Measurements from ENCODE around the gene CAD. TPM values are rescaled to one million over a fixed set of nuclear protein-coding genes. Genes with fewer than 3 reads are reported as not detected.

The CAD gene
- polyA plus RNA-seq, 1 donor from 2014 or later, result 14.2 TPM

- TF ChIP-seq EP300 (conservative IDR thresholded peaks at IDR 0.05; ENCODE audit: poor library complexity, severe bottlenecking) (no peak), POLR2AphosphoS5 (IDR thresholded peaks at IDR 0.05) (no peak), REST (IDR thresholded peaks at IDR 0.05; ENCODE audit: borderline replicate concordance) (no peak), SMC3 (conservative IDR thresholded peaks at IDR 0.05; ENCODE audit: poor library complexity) (no peak), MXI1 (conservative IDR thresholded peaks at IDR 0.05; ENCODE audit: poor library complexity, severe bottlenecking) (no peak), TAF1 (IDR thresholded peaks at IDR 0.05; ENCODE audit: low read depth) (no peak), EZH2 (IDR thresholded peaks at IDR 0.05; ENCODE audit: borderline replicate concordance, insufficient read depth, low read length, poor library complexity, severe bottlenecking) (no peak), RAD21 (conservative IDR thresholded peaks at IDR 0.05) (no peak)
- TF ChIP-seq, protein P1, sequence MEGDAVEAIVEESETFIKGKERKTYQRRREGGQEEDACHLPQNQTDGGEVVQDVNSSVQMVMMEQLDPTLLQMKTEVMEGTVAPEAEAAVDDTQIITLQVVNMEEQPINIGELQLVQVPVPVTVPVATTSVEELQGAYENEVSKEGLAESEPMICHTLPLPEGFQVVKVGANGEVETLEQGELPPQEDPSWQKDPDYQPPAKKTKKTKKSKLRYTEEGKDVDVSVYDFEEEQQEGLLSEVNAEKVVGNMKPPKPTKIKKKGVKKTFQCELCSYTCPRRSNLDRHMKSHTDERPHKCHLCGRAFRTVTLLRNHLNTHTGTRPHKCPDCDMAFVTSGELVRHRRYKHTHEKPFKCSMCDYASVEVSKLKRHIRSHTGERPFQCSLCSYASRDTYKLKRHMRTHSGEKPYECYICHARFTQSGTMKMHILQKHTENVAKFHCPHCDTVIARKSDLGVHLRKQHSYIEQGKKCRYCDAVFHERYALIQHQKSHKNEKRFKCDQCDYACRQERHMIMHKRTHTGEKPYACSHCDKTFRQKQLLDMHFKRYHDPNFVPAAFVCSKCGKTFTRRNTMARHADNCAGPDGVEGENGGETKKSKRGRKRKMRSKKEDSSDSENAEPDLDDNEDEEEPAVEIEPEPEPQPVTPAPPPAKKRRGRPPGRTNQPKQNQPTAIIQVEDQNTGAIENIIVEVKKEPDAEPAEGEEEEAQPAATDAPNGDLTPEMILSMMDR (IDR thresholded peaks at IDR 0.05; ENCODE audit: poor library complexity, severe bottlenecking), result no peak
- Histone ChIP-seq H3K27me3 (ENCODE audit: insufficient read depth, low read depth, low read length) (no peaks in the 10 kb centered on the region), H3K27ac (ENCODE audit: low read length) (no peak overlapping the region), H3K79me2 (replicated peaks; ENCODE audit: insufficient read depth, low read length) (no peaks in the 10 kb centered on the region), H3K4me3 (ENCODE audit: low read length) (no peak overlapping the region), H3K9me2 (ENCODE audit: insufficient read depth, low read length) (no peaks in the 10 kb centered on the region), H3K9me3 (ENCODE audit: low read length) (no peaks in the 10 kb centered on the region), H4K20me1 (ENCODE audit: insufficient read depth) (no peaks in the 10 kb centered on the region), H3K9ac (ENCODE audit: low read length) (no peak overlapping the region), H2AFZ (ENCODE audit: low read depth, low read length) (no peak overlapping the region), H3K36me3 (ENCODE audit: insufficient read depth, low read length) (no peaks in the 10 kb centered on the region), H3F3A (ENCODE audit: insufficient read depth, low read length, poor library complexity, severe bottlenecking) (no peaks in the 10 kb centered on the region), H3K4me2 (ENCODE audit: low read length) (no peak overlapping the region)
Observed at GRCh38 chr2:27237341-27237945, 20.3 kb downstream of the CAD start.

GRCh38 chr2:27238976-27239375 lies 21.8 kb downstream of the CAD start:
- Histone ChIP-seq H4K20me1 (ENCODE audit: insufficient read depth) (no peaks in the 10 kb centered on the region), H3K27ac (ENCODE audit: low read length) (no peak overlapping the region), H3K9me2 (ENCODE audit: insufficient read depth, low read length) (no peaks in the 10 kb centered on the region), H3K4me3 (ENCODE audit: low read length) (no peak overlapping the region), H3K79me2 (replicated peaks; ENCODE audit: insufficient read depth, low read length) (no peaks in the 10 kb centered on the region), H3K36me3 (ENCODE audit: insufficient read depth, low read length) (no peaks in the 10 kb centered on the region), H3K27me3 (ENCODE audit: insufficient read depth, low read depth, low read length) (no peaks in the 10 kb centered on the region), H3K4me2 (ENCODE audit: low read length) (no peak overlapping the region), H2AFZ (ENCODE audit: low read depth, low read length) (no peak overlapping the region), H3F3A (ENCODE audit: insufficient read depth, low read length, poor library complexity, severe bottlenecking) (no peaks in the 10 kb centered on the region), H3K9me3 (ENCODE audit: low read length) (no peaks in the 10 kb centered on the region), H3K9ac (ENCODE audit: low read length) (no peak overlapping the region)
- TF ChIP-seq EP300 (conservative IDR thresholded peaks at IDR 0.05; ENCODE audit: poor library complexity, severe bottlenecking) (no peak), REST (IDR thresholded peaks at IDR 0.05; ENCODE audit: borderline replicate concordance) (no peak), SMC3 (conservative IDR thresholded peaks at IDR 0.05; ENCODE audit: poor library complexity) (no peak), POLR2AphosphoS5 (IDR thresholded peaks at IDR 0.05) (no peak), EZH2 (IDR thresholded peaks at IDR 0.05; ENCODE audit: borderline replicate concordance, insufficient read depth, low read length, poor library complexity, severe bottlenecking) (no peak), RAD21 (conservative IDR thresholded peaks at IDR 0.05) (no peak), TAF1 (IDR thresholded peaks at IDR 0.05; ENCODE audit: low read depth) (no peak)
- TF ChIP-seq, protein P1 (IDR thresholded peaks at IDR 0.05; ENCODE audit: poor library complexity, severe bottlenecking), result no peak

Data from neural cell (in vitro differentiated cells).